ENCODE data around the gene SYNPO2.
"Not testable (repeated sequence)": the region's sequence is repeated elsewhere in the genome, so short reads cannot be mapped to it uniquely, and the experiment has no call there.

SYNPO2 gene

GRCh38 chr4:119038116-119038841, 149.6 kb downstream of the SYNPO2 start:
- DNase-seq: no peak

- DNase-seq: no peak
These were observed 150.5 kb downstream of the SYNPO2 start for GRCh38 chr4:119039160-119039559.

- DNase-seq: no peak
These were observed 151.1 kb downstream of the SYNPO2 start for GRCh38 chr4:119039779-119040178.

GRCh38 chr4:119040261-119040660, 151.6 kb downstream of the SYNPO2 start:
- DNase-seq: no peak

GRCh38 chr4:119040694-119041185, 152.1 kb downstream of the SYNPO2 start:
- no peak for DNase-seq

GRCh38 chr4:119041396-119041795, 152.7 kb downstream of the SYNPO2 start:
- DNase-seq: no peak

- peak; percentile 9 for DNase-seq
These were observed 153.4 kb downstream of the SYNPO2 start for GRCh38 chr4:119041951-119042560.

GRCh38 chr4:119046263-119046662, 157.6 kb downstream of the SYNPO2 start:
- DNase-seq: no peak

GRCh38 chr4:119047059-119047458, 158.4 kb downstream of the SYNPO2 start:
- not testable (repeated sequence) for DNase-seq

GRCh38 chr4:119048446-119048845, 159.8 kb downstream of the SYNPO2 start:
- no peak for DNase-seq

- DNase-seq: no peak
These were observed 160.7 kb downstream of the SYNPO2 start for GRCh38 chr4:119049342-119049741.

GRCh38 chr4:119050527-119051090, 162.0 kb downstream of the SYNPO2 start:
- no peak for DNase-seq

- no peak for DNase-seq
These were observed 164.6 kb downstream of the SYNPO2 start for GRCh38 chr4:119053245-119053644.

GRCh38 chr4:119053997-119054396, 165.3 kb downstream of the SYNPO2 start:
- no peak for DNase-seq

- no peak for DNase-seq
These were observed 168.8 kb downstream of the SYNPO2 start for GRCh38 chr4:119057417-119057816.

GRCh38 chr4:119059221-119059620, 170.6 kb downstream of the SYNPO2 start:
- DNase-seq: no peak

GRCh38 chr4:119067125-119067524, 178.5 kb downstream of the SYNPO2 start:
- DNase-seq: not testable (repeated sequence)

GRCh38 chr4:119067670-119068360, 179.2 kb downstream of the SYNPO2 start:
- not testable (repeated sequence) for DNase-seq

- DNase-seq: no peak
These were observed 179.9 kb downstream of the SYNPO2 start for GRCh38 chr4:119068529-119068962.

GRCh38 chr4:119070301-119070700, 181.6 kb downstream of the SYNPO2 start:
- no peak for DNase-seq

GRCh38 chr4:119080721-119081541, 192.3 kb downstream of the SYNPO2 start:
- no peak for DNase-seq

GRCh38 chr4:119081542-119081859, 192.8 kb downstream of the SYNPO2 start:
- DNase-seq: no peak

- no peak for DNase-seq
These were observed 193.3 kb downstream of the SYNPO2 start for GRCh38 chr4:119081943-119082342.

All from DMS 273 treated with DMSO at 0.1 percent for 48 hours (cell line).